ENCODE measurements around the gene APBA2. TPM values are rescaled to one million over a fixed set of nuclear protein-coding genes. Genes with fewer than 3 reads are reported as not detected.

The APBA2 gene
- total RNA-seq, 1 donor from 2014 or later = 30.0 TPM

DNA sequence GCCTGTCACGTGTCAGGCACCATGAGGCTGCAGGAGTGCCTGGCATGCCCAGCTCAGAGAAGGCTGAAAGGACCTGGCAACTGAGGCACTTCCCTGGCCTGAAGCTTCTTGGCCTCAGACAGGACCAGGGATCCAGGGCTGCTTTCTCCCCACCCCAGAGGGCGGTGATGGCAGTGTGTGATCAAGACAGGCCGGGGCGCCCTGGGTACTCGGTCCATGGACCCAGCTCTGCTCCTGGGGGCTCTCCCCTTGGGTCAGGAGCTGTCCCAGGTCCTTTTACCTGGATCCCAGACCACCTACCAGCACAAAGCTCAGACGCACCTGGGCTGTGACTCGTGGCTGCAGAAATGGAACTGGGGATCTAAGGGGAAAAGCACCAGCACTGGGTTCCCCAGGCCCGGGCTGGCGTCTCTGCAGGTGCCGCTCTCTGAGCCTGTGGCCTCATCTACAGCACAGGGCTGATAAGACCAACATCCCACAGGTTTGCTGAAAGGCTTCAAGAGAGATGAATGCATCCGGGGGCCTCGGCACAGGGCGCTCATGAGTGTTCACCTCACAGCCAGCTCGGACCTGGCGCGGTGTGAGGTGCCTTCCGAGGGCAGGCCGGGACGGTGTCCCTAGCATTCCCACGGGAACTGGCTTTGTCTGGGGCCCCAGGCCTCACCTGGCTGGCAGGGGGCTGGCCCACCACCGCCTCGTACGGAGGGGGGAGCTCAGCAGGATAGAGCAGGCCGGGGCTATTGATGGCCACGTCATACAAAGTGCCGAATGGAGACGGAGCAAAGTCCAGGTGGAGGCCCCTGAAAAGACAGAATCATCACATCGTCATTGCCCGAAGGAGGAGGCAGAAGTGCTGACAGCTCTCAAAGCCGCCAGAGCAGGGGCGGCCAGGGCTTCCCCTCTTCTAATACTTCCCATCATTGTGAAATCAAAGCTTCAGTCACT is 250.2 kb downstream of the APBA2 start:
- TF ChIP-seq, protein P1, sequence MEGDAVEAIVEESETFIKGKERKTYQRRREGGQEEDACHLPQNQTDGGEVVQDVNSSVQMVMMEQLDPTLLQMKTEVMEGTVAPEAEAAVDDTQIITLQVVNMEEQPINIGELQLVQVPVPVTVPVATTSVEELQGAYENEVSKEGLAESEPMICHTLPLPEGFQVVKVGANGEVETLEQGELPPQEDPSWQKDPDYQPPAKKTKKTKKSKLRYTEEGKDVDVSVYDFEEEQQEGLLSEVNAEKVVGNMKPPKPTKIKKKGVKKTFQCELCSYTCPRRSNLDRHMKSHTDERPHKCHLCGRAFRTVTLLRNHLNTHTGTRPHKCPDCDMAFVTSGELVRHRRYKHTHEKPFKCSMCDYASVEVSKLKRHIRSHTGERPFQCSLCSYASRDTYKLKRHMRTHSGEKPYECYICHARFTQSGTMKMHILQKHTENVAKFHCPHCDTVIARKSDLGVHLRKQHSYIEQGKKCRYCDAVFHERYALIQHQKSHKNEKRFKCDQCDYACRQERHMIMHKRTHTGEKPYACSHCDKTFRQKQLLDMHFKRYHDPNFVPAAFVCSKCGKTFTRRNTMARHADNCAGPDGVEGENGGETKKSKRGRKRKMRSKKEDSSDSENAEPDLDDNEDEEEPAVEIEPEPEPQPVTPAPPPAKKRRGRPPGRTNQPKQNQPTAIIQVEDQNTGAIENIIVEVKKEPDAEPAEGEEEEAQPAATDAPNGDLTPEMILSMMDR (conservative IDR thresholded peaks at IDR 0.05; ENCODE audit: low read depth, low read length) = no peak
- no peak for DNase-seq (ENCODE audit: low read depth)
- H3K4me3 ChIP-seq (ENCODE audit: low read depth, low read length) = no peak overlapping the region

DNA sequence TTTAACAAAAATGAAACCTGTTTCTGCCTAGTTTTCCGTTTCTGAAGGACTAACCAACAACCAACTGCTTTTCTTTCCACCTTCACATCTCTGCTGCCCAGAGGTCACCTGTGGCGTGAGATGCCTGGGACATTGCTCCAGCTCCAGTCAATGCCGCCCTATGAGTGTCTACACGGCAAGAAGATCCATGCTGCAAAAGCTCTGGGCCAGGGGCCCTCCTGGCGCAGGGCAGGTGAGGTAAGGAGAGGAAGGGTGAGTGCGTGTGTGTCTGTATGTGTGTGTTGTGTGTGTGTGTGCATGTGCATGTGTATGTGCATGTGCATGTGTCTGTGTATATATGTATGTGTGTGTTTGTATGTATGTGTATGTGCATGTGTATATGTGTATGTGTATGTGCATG is 252.5 kb downstream of the APBA2 start:
- no peak overlapping the region for H3K4me3 ChIP-seq (ENCODE audit: low read depth, low read length)
- TF ChIP-seq, protein P1 (conservative IDR thresholded peaks at IDR 0.05; ENCODE audit: low read depth, low read length) = no peak
- DNase-seq (ENCODE audit: low read depth) = no peak

DNA sequence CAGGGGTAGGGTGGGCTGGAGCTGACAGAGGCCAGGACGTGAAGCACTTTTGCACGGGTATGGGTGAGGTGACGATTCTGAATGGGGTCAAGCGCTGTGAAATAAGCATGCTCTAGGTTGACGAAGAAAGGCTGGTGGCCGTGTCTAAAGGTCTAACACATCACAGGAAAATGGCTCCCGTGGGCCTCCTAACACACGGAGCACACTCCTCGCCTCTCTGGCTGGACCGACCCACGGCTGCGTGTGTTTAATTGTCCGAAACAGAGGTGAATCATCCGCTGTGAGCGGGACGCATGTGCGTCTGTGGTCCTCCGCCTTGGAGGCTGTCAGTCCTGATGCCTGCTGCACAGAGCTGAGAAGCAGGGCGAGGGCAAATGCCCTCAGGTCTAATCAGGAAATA is 253.3 kb downstream of the APBA2 start:
- no peak overlapping the region for H3K4me3 ChIP-seq (ENCODE audit: low read depth, low read length)
- TF ChIP-seq, protein P1 (conservative IDR thresholded peaks at IDR 0.05; ENCODE audit: low read depth, low read length) = no peak
- DNase-seq (ENCODE audit: low read depth) = no peak

DNA sequence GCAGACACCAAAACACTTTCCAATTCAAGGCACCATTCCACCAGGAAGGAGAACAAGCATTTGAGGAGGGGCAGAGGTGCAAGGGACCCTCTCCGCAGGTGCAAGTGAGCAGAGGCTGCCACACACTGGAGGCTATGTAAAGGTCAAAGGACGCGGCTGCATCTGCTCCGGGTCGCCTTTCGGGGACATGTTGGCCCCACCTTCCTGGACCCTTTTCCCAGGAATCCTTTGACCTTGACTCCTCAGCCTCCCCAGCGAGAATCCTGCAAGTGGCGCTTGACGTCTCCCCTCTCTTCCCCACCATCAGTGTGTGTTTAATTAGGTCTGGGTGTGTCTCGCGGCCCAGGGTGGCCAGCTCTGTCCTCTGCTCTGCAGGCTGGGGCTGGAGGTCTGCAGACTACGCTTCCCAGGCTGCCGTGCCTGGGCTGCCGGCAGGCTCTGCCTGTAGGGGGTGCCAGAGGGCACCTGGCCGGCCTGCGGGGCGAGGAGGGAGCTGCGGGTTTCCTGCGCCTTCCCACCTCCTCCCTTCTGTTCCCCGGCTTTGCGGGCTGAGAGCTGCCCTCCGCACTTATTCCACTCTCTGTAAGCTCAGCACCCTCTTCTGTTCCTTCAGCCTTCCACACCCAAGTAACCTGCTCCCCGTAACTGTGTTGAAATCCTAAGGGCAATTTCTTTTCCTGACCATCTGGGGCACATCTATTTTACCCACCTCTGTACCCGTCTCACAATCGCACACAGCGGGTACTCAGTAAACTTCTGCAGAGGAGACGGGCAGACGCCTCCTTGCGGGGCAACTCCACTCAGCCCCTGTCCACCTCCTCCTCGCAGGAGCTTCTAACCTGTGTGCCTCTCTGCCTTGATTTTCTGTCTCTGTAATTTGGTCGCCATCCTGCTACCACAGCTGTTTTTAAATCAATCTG is 254.0 kb downstream of the APBA2 start:
- DNase-seq (ENCODE audit: low read depth) = no peak
- H3K4me3 ChIP-seq (ENCODE audit: low read depth, low read length) = peak overlapping the region; percentile 17
- TF ChIP-seq, protein P1 (conservative IDR thresholded peaks at IDR 0.05; ENCODE audit: low read depth, low read length) = peak; percentile 88

DNA sequence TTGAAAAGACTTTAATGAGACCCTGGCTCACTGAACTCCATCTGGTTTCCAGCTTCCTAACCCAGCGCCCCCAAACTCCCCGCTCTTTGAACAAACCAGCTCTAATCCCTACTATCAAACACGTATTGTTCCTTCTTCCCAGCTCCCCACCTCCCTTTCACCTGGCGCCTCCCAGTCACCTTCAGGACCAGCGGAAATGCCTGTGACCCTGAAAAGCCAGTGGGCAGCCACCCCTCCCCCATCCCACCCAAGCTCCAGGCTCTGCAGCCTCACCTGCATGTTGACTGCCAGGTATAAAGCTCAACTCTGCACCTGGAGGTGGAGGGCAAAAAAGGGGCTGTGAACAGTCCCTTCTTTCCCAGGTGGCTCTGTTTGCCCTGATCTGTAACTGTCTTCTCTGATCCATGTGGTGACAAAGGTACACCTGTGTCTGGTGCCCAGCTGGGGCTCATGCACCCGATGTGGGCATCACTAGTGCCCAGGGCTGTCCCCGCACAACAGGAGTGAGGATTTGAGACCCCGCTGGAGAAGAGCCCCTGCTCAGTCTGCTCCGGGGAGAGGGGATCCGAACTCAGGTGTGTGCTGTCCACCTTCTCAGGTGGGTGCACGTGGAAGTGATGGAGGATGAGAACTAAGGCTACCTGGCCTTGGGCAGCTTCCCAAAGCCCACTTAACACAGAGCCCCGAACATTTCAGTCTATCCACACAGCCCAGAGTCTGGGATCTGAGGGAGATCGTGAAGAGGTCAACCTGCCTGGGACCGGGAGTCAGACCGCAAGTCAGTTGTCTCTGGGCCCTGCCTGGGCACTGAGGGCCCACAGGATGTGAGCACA is 254.9 kb downstream of the APBA2 start:
- TF ChIP-seq, protein P1 (conservative IDR thresholded peaks at IDR 0.05; ENCODE audit: low read depth, low read length) = no peak
- H3K4me3 ChIP-seq (ENCODE audit: low read depth, low read length) = no peak overlapping the region
- DNase-seq (ENCODE audit: low read depth) = no peak
